Measurements from ENCODE around the gene KCNQ1OT1.

DNA sequence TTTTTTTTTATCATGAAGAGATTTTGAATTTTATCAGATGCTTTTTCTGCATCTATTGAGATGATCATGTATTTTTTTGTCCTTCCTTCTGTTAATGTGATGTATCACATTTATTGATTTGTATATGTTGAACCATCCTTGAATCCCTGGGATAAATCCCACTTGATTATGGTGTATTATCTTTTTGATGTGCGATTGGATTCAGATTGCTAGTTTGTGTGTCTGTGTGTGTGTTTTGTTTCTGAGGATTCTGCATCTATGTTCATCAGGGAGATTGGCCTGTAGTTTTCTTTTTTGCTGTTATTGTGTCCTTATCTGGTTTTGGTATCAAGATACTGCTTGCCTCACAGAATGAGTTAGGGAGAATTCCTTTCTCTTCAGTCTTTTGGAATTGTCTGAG is 52.6 kb downstream of the KCNQ1OT1 start:
- TF ChIP-seq CTCF (IDR thresholded peaks at IDR 0.05) (no peak), POLR2A (IDR thresholded peaks at IDR 0.05) (no peak), EP300 (IDR thresholded peaks at IDR 0.05) (no peak)
